Esophagus muscularis mucosa (tissue), 4 donors: Measurements from ENCODE around the gene UNC13A. TPM values are rescaled to one million over a fixed set of nuclear protein-coding genes. Genes with fewer than 3 reads are reported as not detected.

Experiments
- DNase-seq: peaks from one replicate; pipeline ENCODE4 v3.0.0-alpha.2; 2017; ENCODE audit errors: extremely low spot score
- H3K27ac ChIP-seq, 4 donors: fragments of 200-600 bp; sonication (generic); replicated peaks in 1 of 4; 1 replicate in 3 of 4; 2 replicates in 1 of 4; pipeline ENCODE4 v1.5.1; 2016 to 2019; ENCODE audit warnings: mild to moderate bottlenecking in 1 of 4
- H3K27me3 ChIP-seq, 4 donors: fragments of 200-600 bp; sonication (generic); one replicate each; pipeline versions ENCODE4 v1.5.1 to v1.6.0; 2016 to 2019
- H3K36me3 ChIP-seq, 4 donors: fragments of 200-600 bp; sonication (generic); one replicate each; pipeline ENCODE4 v1.5.1; 2016 to 2019
- H3K4me1 ChIP-seq, 4 donors: fragments of 200-600 bp; sonication (generic); one replicate each; pipeline ENCODE4 v1.5.1; 2016 to 2019
- H3K4me3 ChIP-seq, 4 donors: fragments of 200-600 bp; sonication (generic); 1 replicate in 2 of 4; 2 replicates in 2 of 4; pipeline ENCODE4 v1.5.1; 2016 to 2019; ENCODE audit warnings: mild to moderate bottlenecking in 4 of 4, moderate library complexity in 1 of 4
- H3K9me3 ChIP-seq, 4 donors: fragments of 200-600 bp; sonication (generic); 1 replicate in 3 of 4; 2 replicates in 1 of 4; pipeline ENCODE4 v1.5.1; 2016 to 2019
- CTCF ChIP-seq, 3 experiments: fragments of 200-600 bp in 2 of 3; fragments of 450-650 bp in 1 of 3; sonication (generic) in 2 of 3; IDR thresholded peaks; one replicate each; pipeline ENCODE4 v1.5.1; 2017 to 2019; ENCODE audit warnings: antibody characterized with exemption in 3 of 3, mild to moderate bottlenecking in 2 of 3, moderate library complexity in 1 of 3
- EP300 ChIP-seq: sonication (generic); formaldehyde crosslinking; IDR thresholded peaks from one replicate; pipeline ENCODE4 v1.6.1; 2017; ENCODE audit warnings: antibody characterized with exemption
- POLR2A ChIP-seq: fragments of 450-650 bp; IDR thresholded peaks from one replicate; pipeline ENCODE4 v1.6.1; 2017; ENCODE audit warnings: antibody characterized with exemption, moderate library complexity, mild to moderate bottlenecking, low read depth
- POLR2AphosphoS5 ChIP-seq, 2 donors: sonication (generic); formaldehyde crosslinking; IDR thresholded peaks; one replicate each; pipeline ENCODE4 v1.6.1; 2017; ENCODE audit warnings: antibody characterized with exemption in 2 of 2
- WGBS: methylation state at CpG from one replicate; pipeline ENCODE4 v1.1.5; 2018; 5-methylcytosine and 5-hydroxymethylcytosine counted together
- intact Hi-C: fragments of 100-400 bp; cut with DNase I; formaldehyde crosslinking; loops from one replicate; pipeline ENCODE4 v1.15.1; 2023
- total RNA-seq, 4 donors: library from RNA; depleted of rRNA; stranded (reverse); fragments of >200 nt; gene quantifications; one replicate each; pipeline versions ENCODE4 v1.1.0 to v1.2.1, GENCODE V29; 2016

The UNC13A gene
- total RNA-seq, 4 donors from 2014 or later, result under 0.01 to 0.23 (median 0.18) TPM

- Histone ChIP-seq H3K4me3 (no peak overlapping the region), H3K27me3 (peaks cover 0 to 15% (median 0%) of the 10 kb centered on the region in 4 donors), H3K36me3 (no peaks in the 10 kb centered on the region), H3K9me3 (peaks cover 0 to 8% (median 0%) of the 10 kb centered on the region in 4 donors), H3K4me1 (peaks cover 0 to 10% (median 0%) of the 10 kb centered on the region in 4 donors), H3K27ac (no peak overlapping the region)
- TF ChIP-seq POLR2A (no peak), POLR2AphosphoS5 (IDR thresholded peaks at IDR 0.05) (no peak)
- WGBS, result 82% methylated on average over 20 of the region's 25 CpGs
- intact Hi-C loops, result no loop called here
- DNase-seq, result no peak
These were observed 32.2 kb downstream of the UNC13A start for GRCh38 chr19:17655751-17656472.

- no peak for DNase-seq
- peaks cover 0 to 8% (median 0%) of the 10 kb centered on the region in 4 donors for H3K9me3 ChIP-seq
- H3K4me1 ChIP-seq, result peaks cover 0 to 10% (median 0%) of the 10 kb centered on the region in 4 donors
- intact Hi-C loops, result no loop called here
- 76% methylated on average over 7 of the region's 9 CpGs for WGBS
- no peak for TF ChIP-seq EP300
- no peak for TF ChIP-seq CTCF (IDR thresholded peaks at IDR 0.05)
- TF ChIP-seq POLR2AphosphoS5 (IDR thresholded peaks at IDR 0.05), result no peak
- no peak for TF ChIP-seq POLR2A
- peaks cover 0 to 15% (median 0%) of the 10 kb centered on the region in 4 donors for H3K27me3 ChIP-seq
- H3K36me3 ChIP-seq, result no peaks in the 10 kb centered on the region
- no peak overlapping the region for H3K27ac ChIP-seq
- H3K4me3 ChIP-seq, result no peak overlapping the region
These were observed 33.2 kb downstream of the UNC13A start for GRCh38 chr19:17654993-17655392.

- Histone ChIP-seq H3K4me1 (no peaks in the 10 kb centered on the region), H3K36me3 (no peaks in the 10 kb centered on the region), H3K27me3 (peaks cover 0 to 36% (median 0%) of the 10 kb centered on the region in 4 donors), H3K4me3 (no peak overlapping the region), H3K9me3 (peaks cover 0 to 8% (median 0%) of the 10 kb centered on the region in 4 donors), H3K27ac (no peak overlapping the region)
- WGBS, result 90% methylated on average over 4 of the region's 4 CpGs
- TF ChIP-seq POLR2AphosphoS5 (IDR thresholded peaks at IDR 0.05) (no peak), EP300 (no peak), CTCF (IDR thresholded peaks at IDR 0.05) (no peak), POLR2A (no peak)
- DNase-seq, result no peak
- intact Hi-C loops, result no loop called here
These were observed 35.5 kb downstream of the UNC13A start for GRCh38 chr19:17652627-17653026.

GRCh38 chr19:17648786-17649185 lies 39.4 kb downstream of the UNC13A start:
- no peak for DNase-seq
- Histone ChIP-seq H3K27me3 (peaks cover 0 to 56% (median 0%) of the 10 kb centered on the region in 4 donors), H3K9me3 (peaks cover 0 to under 1% (median 0%) of the 10 kb centered on the region in 4 donors), H3K4me3 (no peak overlapping the region), H3K36me3 (no peaks in the 10 kb centered on the region), H3K27ac (no peak overlapping the region), H3K4me1 (no peaks in the 10 kb centered on the region)
- 80% methylated on average over 12 of the region's 12 CpGs for WGBS
- TF ChIP-seq POLR2AphosphoS5 (IDR thresholded peaks at IDR 0.05) (no peak), CTCF (IDR thresholded peaks at IDR 0.05) (no peak), EP300 (no peak), POLR2A (no peak)
- intact Hi-C loops, result no loop called here

GRCh38 chr19:17648097-17648660 lies 40.0 kb downstream of the UNC13A start:
- no peak overlapping the region for H3K4me3 ChIP-seq
- peaks cover 0 to 58% (median 0%) of the 10 kb centered on the region in 4 donors for H3K27me3 ChIP-seq
- H3K27ac ChIP-seq, result no peak overlapping the region
- no peaks in the 10 kb centered on the region for H3K4me1 ChIP-seq
- TF ChIP-seq POLR2AphosphoS5 (IDR thresholded peaks at IDR 0.05) (no peak), POLR2A (no peak), EP300 (no peak), CTCF (IDR thresholded peaks at IDR 0.05) (no peak)
- H3K36me3 ChIP-seq, result no peaks in the 10 kb centered on the region
- intact Hi-C loops, result no loop called here
- no peak for DNase-seq
- WGBS, result 66% methylated on average over 25 of the region's 32 CpGs
- H3K9me3 ChIP-seq, result no peaks in the 10 kb centered on the region
